Effector memory CD8-positive, alpha-beta T cell (primary cell): ENCODE measurements around the gene H6PD.

Experiments used
- ATAC-seq: fragments of 150-1000 bp; cut with Tn5 transposase; replicated peaks from 2 replicates; pipeline ENCODE4 v1.10.0; 2021; ENCODE audit warnings: mild to moderate bottlenecking, moderate library complexity
- DNase-seq, 3 experiments: peaks; one replicate each; pipeline ENCODE4 v3.0.0; 2021
- H3K27ac Mint-ChIP-seq, 2 donors: one replicate each; pipeline ENCODE4 v1.8.0; 2022; ENCODE audit warnings: mild to moderate bottlenecking in 2 of 2, mixed read lengths in 2 of 2, moderate library complexity in 2 of 2
- H3K27me3 Mint-ChIP-seq, 2 donors: one replicate each; pipeline ENCODE4 v1.8.0; 2022; ENCODE audit warnings: mixed read lengths in 2 of 2
- H3K36me3 Mint-ChIP-seq: one replicate; pipeline ENCODE4 v1.8.0; 2022; ENCODE audit warnings: mild to moderate bottlenecking, moderate library complexity, mixed read lengths; ENCODE audit not compliant: insufficient read depth
- H3K4me1 Mint-ChIP-seq, 2 donors: one replicate each; pipeline ENCODE4 v1.8.0; 2022; ENCODE audit warnings: low read depth in 2 of 2, mixed read lengths in 2 of 2
- H3K4me3 Mint-ChIP-seq, 2 donors: one replicate each; pipeline ENCODE4 v1.8.0; 2022; ENCODE audit warnings: mild to moderate bottlenecking in 2 of 2, mixed read lengths in 2 of 2, moderate library complexity in 2 of 2
- H3K9me3 Mint-ChIP-seq, 2 donors: one replicate each; pipeline ENCODE4 v1.8.0; 2022; ENCODE audit warnings: mixed read lengths in 2 of 2

Gene H6PD

DNA sequence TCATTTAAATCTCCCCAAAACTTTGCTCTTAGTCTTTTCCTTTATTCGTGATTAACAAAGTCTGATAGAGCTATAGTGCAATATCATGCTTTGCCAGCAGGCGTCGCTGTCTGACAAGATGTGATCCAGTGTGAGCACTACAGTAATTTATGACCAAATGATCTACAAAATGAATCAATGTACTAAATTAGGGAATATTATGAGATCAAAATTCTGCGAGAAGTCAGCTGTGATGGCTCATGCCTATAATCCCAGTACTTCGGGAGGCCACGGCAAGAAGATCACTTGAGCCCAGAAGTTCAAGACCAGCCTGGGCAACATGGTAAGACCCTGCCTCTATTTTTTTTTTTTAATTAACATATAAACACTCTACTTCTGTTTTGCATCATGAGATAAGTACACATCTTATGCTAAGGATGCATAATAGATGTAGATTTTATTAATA is 54.5 kb downstream of the H6PD start:
- no peak overlapping the region for H3K4me3 Mint-ChIP-seq

DNA sequence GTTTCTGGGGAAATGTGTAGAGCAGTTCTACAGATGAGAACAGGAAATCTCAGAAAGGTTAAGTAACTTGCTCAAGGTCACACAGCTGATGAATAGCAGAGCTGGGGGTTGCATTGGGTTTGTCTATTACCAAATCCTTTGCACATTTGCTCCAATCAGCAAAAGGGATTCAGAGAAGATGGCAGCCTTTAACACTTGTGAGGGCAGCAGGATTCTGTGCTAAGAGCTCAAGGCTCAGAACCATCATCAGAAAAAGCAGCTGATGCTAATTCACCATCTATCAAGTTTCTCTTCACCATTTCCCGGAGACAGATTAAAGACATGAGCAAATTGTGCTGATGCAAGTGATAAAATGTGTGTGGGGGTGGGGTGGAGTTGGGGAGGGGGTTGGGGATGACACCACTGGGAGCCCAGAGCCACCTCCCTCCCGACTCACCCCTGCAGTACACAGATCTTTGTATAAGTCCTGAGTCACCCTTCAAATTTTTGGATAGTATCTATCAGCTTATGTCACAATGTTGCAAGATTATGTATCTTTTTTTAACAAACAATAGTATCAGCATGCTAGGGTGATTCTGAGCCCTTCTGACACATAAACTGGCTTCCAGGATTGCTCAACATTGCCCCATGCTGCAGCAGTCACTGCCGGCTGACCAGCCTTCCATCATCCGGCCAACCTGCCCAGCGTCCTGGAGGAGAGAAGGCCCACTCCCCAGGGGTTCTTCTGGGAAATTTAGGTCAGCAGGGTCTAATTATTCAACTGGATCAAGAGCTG is 55.3 kb downstream of the H6PD start:
- Mint-ChIP-seq H3K36me3 (no peaks in the 10 kb centered on the region), H3K4me1 (peaks cover 0 to 9% of the 10 kb centered on the region in 2 donors), H3K4me3 (no peak overlapping the region), H3K9me3 (peaks cover 2 to 5% of the 10 kb centered on the region in 2 donors), H3K27ac (no peak overlapping the region), H3K27me3 (peaks cover 0 to 7% of the 10 kb centered on the region in 2 donors)
- ATAC-seq (no peak), DNase-seq (no peak)

More for the DNA sequence above, 54.5 kb downstream of the H6PD start:
- peaks cover 0 to 7% of the 10 kb centered on the region in 2 donors for H3K27me3 Mint-ChIP-seq
- H3K4me1 Mint-ChIP-seq, result peaks cover 3 to 14% of the 10 kb centered on the region in 2 donors
- DNase-seq (peak; percentile 81 to 84 (median 81)), ATAC-seq (no peak)
- H3K27ac Mint-ChIP-seq, result no peak overlapping the region
- no peaks in the 10 kb centered on the region for H3K36me3 Mint-ChIP-seq
- H3K9me3 Mint-ChIP-seq, result peaks cover 2 to 5% of the 10 kb centered on the region in 2 donors

DNA sequence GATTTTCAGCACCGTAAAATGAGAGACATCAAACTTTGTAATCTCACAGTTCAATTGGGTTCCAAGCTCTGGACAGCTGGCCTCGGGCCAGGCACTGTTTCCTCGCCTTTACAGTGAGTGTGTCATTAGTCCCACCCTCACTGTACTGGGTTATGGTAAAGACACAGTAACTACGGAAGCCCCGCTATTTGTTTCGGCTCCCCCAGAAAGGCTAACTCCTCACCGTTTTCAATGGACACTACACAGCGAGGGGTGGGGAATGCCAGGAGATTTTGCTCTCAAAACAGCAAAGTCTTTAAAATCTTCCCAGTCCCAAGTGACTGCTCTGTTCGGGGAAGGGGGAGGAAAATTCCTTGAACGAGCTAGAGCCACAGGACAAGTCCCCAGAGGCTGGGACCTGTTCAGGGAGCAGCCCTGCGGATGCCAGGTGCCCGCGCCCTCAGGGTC is 57.4 kb downstream of the H6PD start:
- peaks cover 0 to 2% of the 10 kb centered on the region in 2 donors for H3K4me1 Mint-ChIP-seq
- H3K27ac Mint-ChIP-seq, result no peak overlapping the region
- H3K27me3 Mint-ChIP-seq, result peaks cover 6 to 15% of the 10 kb centered on the region in 2 donors
- DNase-seq (no peak), ATAC-seq (no peak)
- peak overlapping the region; percentile 57 to 63 for H3K4me3 Mint-ChIP-seq
- peaks cover 0 to 2% of the 10 kb centered on the region in 2 donors for H3K9me3 Mint-ChIP-seq
- H3K36me3 Mint-ChIP-seq, result no peaks in the 10 kb centered on the region

DNA sequence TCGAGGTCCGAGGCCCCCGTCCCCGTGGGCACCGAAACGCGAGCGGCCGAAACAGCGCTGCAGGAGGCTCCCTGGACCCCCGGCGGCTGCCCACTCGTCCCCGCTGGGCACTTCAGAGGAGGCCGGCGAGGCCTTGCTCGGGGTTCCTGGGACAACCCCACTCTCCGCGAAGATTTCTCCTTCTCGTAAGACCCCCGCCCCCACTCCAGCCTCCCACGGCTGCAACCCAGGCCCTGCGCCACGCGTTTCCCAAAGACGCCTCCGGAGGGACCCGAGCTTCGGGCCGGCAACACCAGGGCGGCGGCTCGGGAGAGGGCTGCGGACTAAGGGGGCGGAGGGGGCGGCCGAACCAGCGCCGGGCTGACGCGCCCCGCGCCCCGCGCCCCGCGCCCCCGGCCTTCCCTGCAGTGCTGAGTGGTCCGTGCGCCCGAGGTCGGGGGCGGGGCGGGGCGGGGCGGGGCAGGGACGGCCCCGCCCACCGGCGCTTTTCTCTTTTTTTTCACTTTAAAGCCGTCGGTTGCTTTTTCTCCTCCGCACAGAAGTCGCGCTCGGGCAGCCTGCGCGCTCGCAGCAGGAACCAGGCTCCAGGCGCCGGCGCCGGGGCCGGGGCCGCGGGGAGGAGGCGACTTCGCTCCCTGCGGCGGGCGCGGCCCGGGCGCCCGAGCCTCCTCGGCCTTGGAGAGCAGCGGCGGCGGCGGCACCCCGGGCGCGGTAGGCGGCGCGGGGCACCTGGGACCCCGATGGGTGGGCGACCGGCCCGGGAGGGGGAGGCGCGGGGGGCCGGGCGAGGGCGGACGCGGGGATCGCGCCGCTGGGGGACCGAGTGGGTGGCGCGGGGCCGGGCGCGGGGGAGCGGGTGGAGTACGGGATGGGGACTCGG is 58.0 kb downstream of the H6PD start, which contains the start of gene SPSB1:
SPSB1 (plus strand) TSS at position 534 of the 880 bp plus-strand sequence. CDS start 62,998 bp downstream, outside the sequence.
- peak; percentile 68 for ATAC-seq

DNA sequence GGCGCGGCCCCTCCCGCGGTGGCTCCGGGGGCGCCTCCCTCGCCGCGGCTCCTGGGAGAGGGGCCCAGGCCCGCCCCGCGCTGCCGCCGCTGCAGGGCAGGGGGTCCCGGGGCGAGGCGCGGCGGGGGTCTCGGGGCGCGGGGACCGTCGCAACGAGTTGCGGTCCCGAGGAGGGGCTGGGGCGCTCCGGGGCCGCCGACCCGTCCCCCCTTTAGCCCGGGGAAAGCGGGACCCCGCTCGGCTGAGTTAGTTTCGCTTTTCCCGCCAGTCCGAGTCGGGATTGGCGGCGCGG is 58.6 kb downstream of the H6PD start:
- Mint-ChIP-seq H3K27me3 (peaks cover 6 to 25% of the 10 kb centered on the region in 2 donors), H3K36me3 (no peaks in the 10 kb centered on the region), H3K4me1 (peaks cover 0 to 2% of the 10 kb centered on the region in 2 donors), H3K4me3 (no peak overlapping the region), H3K9me3 (peaks cover 0 to 2% of the 10 kb centered on the region in 2 donors), H3K27ac (no peak overlapping the region)
- DNase-seq, result no peak
- ATAC-seq, result no peak

More for the DNA sequence above, 58.0 kb downstream of the H6PD start, which contains the start of gene SPSB1:
- peak; percentile 13 to 26 (median 17) for DNase-seq
- peaks cover 6 to 22% of the 10 kb centered on the region in 2 donors for H3K27me3 Mint-ChIP-seq
- no peaks in the 10 kb centered on the region for H3K36me3 Mint-ChIP-seq
- H3K4me3 Mint-ChIP-seq, result peak within 1 kb of the TSS; percentile 57 to 63
- H3K27ac Mint-ChIP-seq, result no peak within 1 kb of the TSS
- peaks cover 0 to 2% of the 10 kb centered on the region in 2 donors for H3K4me1 Mint-ChIP-seq
- peaks cover 0 to 2% of the 10 kb centered on the region in 2 donors for H3K9me3 Mint-ChIP-seq

DNA sequence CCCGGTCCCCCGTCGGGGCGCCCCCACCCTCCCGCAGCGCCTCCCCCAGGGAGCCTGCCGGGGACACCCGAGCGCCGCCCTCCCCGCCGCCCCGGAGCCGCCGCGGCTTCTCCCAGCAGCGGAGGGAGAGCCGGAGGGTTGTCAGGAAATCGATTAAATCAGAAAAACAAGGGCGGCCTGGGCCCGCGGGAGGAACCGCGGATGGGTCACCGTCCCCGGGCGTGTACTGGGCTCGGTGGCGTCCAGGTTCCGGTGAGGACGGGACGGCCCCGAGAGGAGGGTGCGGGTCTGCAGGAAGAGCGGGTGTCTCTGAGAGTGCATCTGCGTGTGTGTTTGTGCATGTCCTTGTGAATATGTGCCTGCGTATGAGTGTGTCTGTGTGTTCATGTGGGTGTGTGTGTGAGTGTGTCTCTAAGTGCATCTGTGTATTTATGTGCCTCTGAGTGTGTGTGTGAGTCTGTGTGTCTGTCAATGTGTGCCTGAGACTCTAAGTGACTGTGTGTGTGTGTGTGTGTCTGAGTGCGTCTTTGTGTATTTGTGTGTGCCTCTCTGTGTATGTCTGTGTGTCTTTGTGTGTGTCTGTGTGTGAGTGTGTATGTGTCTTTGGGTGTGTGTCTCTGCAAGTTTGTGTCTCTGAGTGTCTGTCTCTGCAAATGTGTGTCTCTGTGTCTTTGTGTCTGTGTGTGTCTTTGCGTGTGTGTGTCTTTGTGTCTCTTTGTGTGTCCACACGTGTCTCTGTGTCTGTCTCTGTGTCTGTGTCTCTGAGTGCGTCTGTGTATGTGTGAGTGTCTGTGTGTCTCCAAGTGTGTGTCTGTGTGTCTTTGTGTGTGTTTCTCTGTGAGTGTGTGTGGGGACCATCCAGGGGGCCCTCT is 59.2 kb downstream of the H6PD start:
- no peak overlapping the region for H3K4me3 Mint-ChIP-seq
- peak; percentile 18 to 29 (median 23) for DNase-seq
- H3K27ac Mint-ChIP-seq, result no peak overlapping the region
- no peaks in the 10 kb centered on the region for H3K36me3 Mint-ChIP-seq
- peak; percentile 44 for ATAC-seq
- H3K9me3 Mint-ChIP-seq, result peaks cover 0 to 2% of the 10 kb centered on the region in 2 donors
- H3K4me1 Mint-ChIP-seq, result peaks cover 0 to 2% of the 10 kb centered on the region in 2 donors
- peaks cover 6 to 25% of the 10 kb centered on the region in 2 donors for H3K27me3 Mint-ChIP-seq

- Mint-ChIP-seq H3K27ac (no peak overlapping the region), H3K9me3 (no peaks in the 10 kb centered on the region), H3K4me3 (no peak overlapping the region), H3K36me3 (no peaks in the 10 kb centered on the region), H3K4me1 (peaks cover 0 to 2% of the 10 kb centered on the region in 2 donors), H3K27me3 (peaks cover 6 to 25% of the 10 kb centered on the region in 2 donors)
- ATAC-seq, result no peak
- no peak for DNase-seq
Measured at GRCh38 chr1:9294405-9294773, 59.8 kb downstream of the H6PD start.

GRCh38 chr1:9294910-9295636 is 60.5 kb downstream of the H6PD start:
- H3K36me3 Mint-ChIP-seq, result no peaks in the 10 kb centered on the region
- H3K4me1 Mint-ChIP-seq, result no peaks in the 10 kb centered on the region
- no peak overlapping the region for H3K4me3 Mint-ChIP-seq
- no peaks in the 10 kb centered on the region for H3K9me3 Mint-ChIP-seq
- no peak overlapping the region for H3K27ac Mint-ChIP-seq
- ATAC-seq, result no peak
- DNase-seq, result no peak
- peaks cover 6 to 25% of the 10 kb centered on the region in 2 donors for H3K27me3 Mint-ChIP-seq

- Mint-ChIP-seq H3K27me3 (peaks cover 6 to 29% of the 10 kb centered on the region in 2 donors), H3K4me1 (peaks cover 5 to 6% of the 10 kb centered on the region in 2 donors), H3K9me3 (no peaks in the 10 kb centered on the region), H3K36me3 (no peaks in the 10 kb centered on the region), H3K4me3 (no peak overlapping the region), H3K27ac (no peak overlapping the region)
- DNase-seq, result no peak
- no peak for ATAC-seq
Measured at GRCh38 chr1:9295884-9296283, 61.3 kb downstream of the H6PD start.

GRCh38 chr1:9296850-9297249 is 62.3 kb downstream of the H6PD start:
- DNase-seq (no peak), ATAC-seq (no peak)
- Mint-ChIP-seq H3K27me3 (peaks cover 6 to 33% of the 10 kb centered on the region in 2 donors), H3K27ac (no peak overlapping the region), H3K9me3 (no peaks in the 10 kb centered on the region), H3K36me3 (no peaks in the 10 kb centered on the region), H3K4me1 (peaks cover 6 to 7% of the 10 kb centered on the region in 2 donors), H3K4me3 (no peak overlapping the region)

DNA sequence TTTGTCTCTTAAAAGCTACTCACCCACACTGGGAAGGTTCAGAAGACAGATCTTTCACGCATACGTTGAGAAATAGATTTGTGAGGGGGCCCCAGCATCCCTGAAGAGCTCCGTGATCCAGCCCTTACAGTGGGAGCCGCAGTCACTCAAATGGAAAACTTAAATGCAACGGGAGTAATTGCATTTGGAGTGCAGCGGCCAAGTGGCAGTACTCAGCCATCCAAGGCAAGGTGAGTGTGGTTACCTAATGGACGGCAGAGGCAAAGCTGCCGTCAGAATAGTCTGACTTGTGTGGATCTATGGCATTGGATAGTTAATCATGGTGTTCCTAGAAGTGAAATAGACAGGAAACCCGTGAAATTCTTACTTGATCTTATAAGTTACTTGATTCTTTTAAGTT is 63.3 kb downstream of the H6PD start:
- Mint-ChIP-seq H3K27ac (no peak overlapping the region), H3K9me3 (no peaks in the 10 kb centered on the region), H3K36me3 (no peaks in the 10 kb centered on the region), H3K4me3 (no peak overlapping the region), H3K4me1 (peaks cover 7% of the 10 kb centered on the region in 2 donors), H3K27me3 (peaks cover 6 to 37% of the 10 kb centered on the region in 2 donors)
- DNase-seq, result no peak
- no peak for ATAC-seq

GRCh38 chr1:9298282-9298681 is 63.7 kb downstream of the H6PD start:
- Mint-ChIP-seq H3K9me3 (no peaks in the 10 kb centered on the region), H3K27me3 (peaks cover 6 to 41% of the 10 kb centered on the region in 2 donors), H3K4me1 (peaks cover 7 to 8% of the 10 kb centered on the region in 2 donors), H3K27ac (no peak overlapping the region), H3K36me3 (no peaks in the 10 kb centered on the region), H3K4me3 (no peak overlapping the region)
- DNase-seq (no peak), ATAC-seq (no peak)
